Transverse colon (tissue), 4 donors: ENCODE data around the gene PRKG1.

Source experiments
- CTCF ChIP-seq, 5 experiments: fragments of 200-600 bp in 3 of 5; fragments of 450-650 bp in 2 of 5; sonication (generic) in 3 of 5; IDR thresholded peaks; 1 replicate in 2 of 5; 2 replicates in 3 of 5; pipeline ENCODE4 v1.5.1; 2016 to 2017; ENCODE audit warnings: antibody characterized with exemption in 5 of 5, inconsistent platforms in 3 of 5, mild to moderate bottlenecking in 2 of 5, moderate library complexity in 1 of 5
- EP300 ChIP-seq: sonication (generic); formaldehyde crosslinking; IDR thresholded peaks from one replicate; pipeline ENCODE4 v1.6.1; 2017; ENCODE audit warnings: antibody characterized with exemption, low read depth
- POLR2A ChIP-seq: fragments of 450-650 bp; IDR thresholded peaks from one replicate; pipeline ENCODE4 v1.6.1; 2016; ENCODE audit warnings: antibody characterized with exemption, mild to moderate bottlenecking, moderate library complexity
- POLR2AphosphoS5 ChIP-seq, 3 donors: sonication (generic); formaldehyde crosslinking; IDR thresholded peaks; one replicate each; pipeline ENCODE4 v1.6.1; 2016; ENCODE audit warnings: antibody characterized with exemption in 3 of 3

DNA sequence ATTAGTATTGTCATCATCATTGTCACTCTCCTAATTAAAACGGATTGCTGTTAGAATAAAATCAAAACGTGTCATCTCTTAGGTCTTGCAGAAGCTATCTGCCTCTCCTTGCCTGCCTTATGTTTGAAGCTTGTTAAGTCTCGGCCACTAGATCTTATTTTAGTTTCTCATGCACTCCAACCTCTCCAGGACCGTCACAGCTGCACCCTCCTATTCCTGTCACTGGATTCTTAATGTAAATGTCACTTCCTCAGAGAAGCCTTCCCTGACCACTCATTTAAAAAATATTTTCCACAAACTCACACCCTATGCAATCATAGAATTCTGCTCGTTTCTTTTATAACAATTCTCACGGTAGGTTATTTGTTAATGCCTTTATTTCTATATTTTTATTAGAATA lies 1135.9 kb downstream of the PRKG1 start:
- TF ChIP-seq POLR2A (no peak), CTCF (IDR thresholded peaks at IDR 0.05) (no peak), POLR2AphosphoS5 (IDR thresholded peaks at IDR 0.05) (no peak), EP300 (no peak)
